Measurements from ENCODE around the gene OPN1SW.

GRCh38 chr7:128811631-128812430 lies 36.2 kb upstream of the OPN1SW start:
- TF ChIP-seq CTCF (IDR thresholded peaks at IDR 0.05 in 8 of 11, conservative IDR thresholded peaks at IDR 0.05 in 3 of 11) (no peak), POLR2AphosphoS5 (IDR thresholded peaks at IDR 0.05) (no peak)

Data from spleen (tissue), 7 donors.